Measurements from ENCODE around the gene NDFIP1.

- no peak for TF ChIP-seq CTCF (IDR thresholded peaks at IDR 0.05)
- no peak for TF ChIP-seq POLR2AphosphoS5 (IDR thresholded peaks at IDR 0.05; ENCODE audit: low read depth, low read length)
- TF ChIP-seq TCF7L2 (IDR thresholded peaks at IDR 0.05; ENCODE audit: low read depth, low read length) = no peak
- no peak for TF ChIP-seq REST (IDR thresholded peaks at IDR 0.05; ENCODE audit: insufficient read depth in 1 of 2, low read depth in 2 of 2, low read length in 1 of 2)
- no peak for TF ChIP-seq SIN3A (IDR thresholded peaks at IDR 0.05; ENCODE audit: borderline replicate concordance, insufficient read depth, low read depth, low read length)
Measured at GRCh38 chr5:142096382-142096781, 12.2 kb upstream of the NDFIP1 start.
